K562 (cell line): ENCODE results near the gene DAB1. TPM values are rescaled to one million over a fixed set of nuclear protein-coding genes. Genes with fewer than 3 reads are reported as not detected.

ENCODE experiments used
- ATAC-seq: fragments of 200-7000 bp; cut with Tn5 transposase; 3 replicates; pipeline ENCODE4 v1.9.1; 2020; ENCODE audit warnings: moderate library complexity
- BruUV-seq: library from RNA; stranded (reverse); fragments of 400-500 nt; replicated peaks from 2 replicates; lab custom pipeline; 2021; lab: Mats Ljungman, UMichigan
- CTCF ChIA-PET: fragments of 300-600 bp; formaldehyde crosslinking; extraction: SDS; loops from one replicate; lab custom pipeline; 2021; ENCODE audit warnings: low intra/inter-chr PET ratio; lab: Yijun Ruan, JAX
- POLR2A ChIA-PET: fragments of 300-600, 350-650 bp; sonication (Branson Sonifier 250); formaldehyde crosslinking; extraction: SDS; loops from one replicate; lab custom pipeline; 2021; ENCODE audit warnings: antibody characterized with exemption, inconsistent platforms; lab: Yijun Ruan, JAX
- DNase-seq, 4 experiments: peaks; one replicate each; pipeline versions ENCODE4 v3.0.0 to v3.0.0-alpha.2; 2011 to 2018; ENCODE audit warnings: low spot score in 3 of 4, mixed read lengths in 3 of 4; ENCODE audit errors: extremely low read depth in 1 of 4
- FAIRE-seq: peaks from 2 replicates; lab custom pipeline; 2011; peaks lifted over from hg19 to GRCh38; lab: Jason Lieb, UNC
- H2AFZ ChIP-seq: 2 replicates; pipeline ENCODE4 v1.6.0; 2011; ENCODE audit warnings: low read depth, low read length, control low read depth, inconsistent platforms
- H3K27ac ChIP-seq: fragments of 200-600 bp; 3 replicates; pipeline ENCODE4 v1.8.0; 2011; ENCODE audit warnings: low read depth, mild to moderate bottlenecking, control low read depth, inconsistent platforms, low read length, moderate library complexity, mixed read lengths; ENCODE audit errors: extremely low read depth
- H3K27me3 ChIP-seq, 2 experiments: fragments of 300-600 bp in 1 of 2; 2 replicates in 1 of 2; 3 replicates in 1 of 2; pipeline versions ENCODE4 v1.6.0 to v1.8.0; 2011; ENCODE audit warnings: inconsistent platforms in 2 of 2, low read length in 2 of 2, mild to moderate bottlenecking in 1 of 2, mixed read lengths in 1 of 2, moderate library complexity in 1 of 2; ENCODE audit not compliant: control insufficient read depth in 2 of 2, insufficient read depth in 2 of 2
- H3K36me3 ChIP-seq: fragments of 300-600 bp; 3 replicates; pipeline ENCODE4 v1.8.0; 2011; ENCODE audit warnings: mild to moderate bottlenecking, low read length, inconsistent platforms; ENCODE audit not compliant: control insufficient read depth, insufficient read depth
- H3K4me1 ChIP-seq, 2 experiments: fragments of 200-600 bp in 1 of 2; replicated peaks in 1 of 2; 2 replicates in 1 of 2; 3 replicates in 1 of 2; pipeline versions ENCODE4 v1.5.1 to v1.8.0; 2011; ENCODE audit warnings: inconsistent platforms in 2 of 2, low read length in 2 of 2, mild to moderate bottlenecking in 1 of 2, mixed read lengths in 1 of 2, moderate library complexity in 1 of 2; ENCODE audit not compliant: control insufficient read depth in 2 of 2, insufficient read depth in 2 of 2
- H3K4me2 ChIP-seq: 2 replicates; pipeline ENCODE4 v1.6.1; 2011; ENCODE audit warnings: low read length, control low read depth, inconsistent platforms, mixed read lengths; ENCODE audit not compliant: insufficient read depth
- H3K4me3 ChIP-seq: fragments of 200-600 bp; sonication (generic), shearing (Covaris generic); 2 replicates; pipeline ENCODE4 v1.5.1; 2016; ENCODE audit warnings: control low read depth, inconsistent platforms
- H3K79me2 ChIP-seq: fragments of 200-600 bp; 3 replicates; pipeline ENCODE4 v1.8.0; 2011; ENCODE audit warnings: low read length, inconsistent platforms; ENCODE audit not compliant: control insufficient read depth, insufficient read depth
- H3K9ac ChIP-seq, 2 experiments: 2 replicates each; pipeline versions ENCODE4 v1.6.0 to v1.6.1; 2011; ENCODE audit warnings: low read depth in 2 of 2, low read length in 2 of 2, control low read depth in 1 of 2, inconsistent platforms in 1 of 2, mild to moderate bottlenecking in 1 of 2, mixed read lengths in 1 of 2; ENCODE audit not compliant: insufficient read depth in 1 of 2
- H3K9me1 ChIP-seq: one replicate; pipeline ENCODE4 v1.6.0; 2011; ENCODE audit warnings: inconsistent platforms, mild to moderate bottlenecking, low read length, moderate library complexity; ENCODE audit not compliant: control insufficient read depth, insufficient read depth
- H3K9me3 ChIP-seq: replicated peaks from 2 replicates; pipeline ENCODE4 v1.5.1; 2011; ENCODE audit warnings: low read depth, low read length, inconsistent platforms; ENCODE audit not compliant: control insufficient read depth, insufficient read depth
- H4K20me1 ChIP-seq: replicated peaks from 2 replicates; pipeline ENCODE4 v1.6.1; 2011; ENCODE audit warnings: low read length, inconsistent platforms, mixed read lengths; ENCODE audit not compliant: control insufficient read depth, insufficient read depth
- CCNT2 ChIP-seq: IDR thresholded peaks from 2 replicates; pipeline ENCODE4 v1.6.1; 2011; ENCODE audit warnings: borderline replicate concordance, low read depth, mild to moderate bottlenecking, moderate library complexity, mixed read lengths, low read length; ENCODE audit not compliant: insufficient read length; ENCODE audit errors: extremely low read depth
- MCM3 ChIP-seq: fragments of 450-650 bp; IDR thresholded peaks from 2 replicates; pipeline ENCODE4 v1.6.1; 2016
- SNIP1 ChIP-seq: fragments of 450-650 bp; IDR thresholded peaks from 2 replicates; pipeline ENCODE4 v1.7.1; 2017; ENCODE audit warnings: low read depth, mild to moderate bottlenecking
- XRCC4 ChIP-seq: IDR thresholded peaks from one replicate; pipeline ENCODE4 v1.6.1; 2011; ENCODE audit not compliant: insufficient read depth, insufficient read length; ENCODE audit errors: extremely low read depth
- ZNF146 ChIP-seq: IDR thresholded peaks from one replicate; pipeline ENCODE4 v1.6.1; 2018; ENCODE audit warnings: missing compliant biosample characterization; ENCODE audit not compliant: unreplicated experiment
- WGBS: fragments of 100-300 bp; shearing (Covaris generic); methylation state at CpG from one replicate; pipeline ENCODE4 v1.1.6; 2016; ENCODE audit warnings: low coverage, mixed read lengths; ENCODE audit not compliant: insufficient coverage; ENCODE audit errors: missing lambda C conversion rate; 5-methylcytosine and 5-hydroxymethylcytosine counted together
- in situ Hi-C: fragments of 300-500 bp; cut with MboI; formaldehyde crosslinking; loops from 4 replicates; pipeline ENCODE4 v1.15.0; 2018; ENCODE audit warnings: inconsistent platforms, mixed read lengths
- intact Hi-C: fragments of 100-400 bp; cut with micrococcal nuclease; formaldehyde crosslinking; loops from 2 replicates; pipeline ENCODE4 v1.14.2; 2022
- polyA plus RNA-seq, 8 experiments: library from polyadenylated mRNA; depleted of rRNA in 4 of 8; stranded (reverse) in 5 of 8; unstranded in 3 of 8; fragments of >200 nt; fragmentation: Nextera tagmentation in 2 of 8; fragmentation: Illumina TruSeq in 1 of 8; extraction: Ambion mirVana in 2 of 8; extraction: Trizol in 1 of 8; gene quantifications; 2 replicates each; pipeline versions ENCODE4 v1.2.1 to v1.2.3, GENCODE V29; 2011 to 2014; ENCODE audit warnings: inconsistent platforms in 1 of 8, missing spikeins in 1 of 8
- total RNA-seq, 7 experiments: library from RNA; depleted of rRNA in 6 of 7; stranded (reverse); fragments of >200 nt in 6 of 7; fragmentation: Illumina TruSeq in 2 of 7; extraction: Trizol in 2 of 7; gene quantifications; 2 replicates each; pipeline versions ENCODE4 v1.2.1 to v1.2.3, GENCODE V29; 2011 to 2021; ENCODE audit warnings: low replicate concordance in 1 of 7
- TF ChIP-seq, protein P1 (sequence below): fragments of 250-450 bp; sonication (Bioruptor Pico); IDR thresholded peaks from 2 replicates; pipeline ENCODE4 v1.9.0; 2021; ENCODE audit warnings: mild to moderate bottlenecking, inconsistent platforms
- TF ChIP-seq, protein P2 (sequence below): sonication (generic); formaldehyde crosslinking; IDR thresholded peaks from 2 replicates; pipeline ENCODE4 v1.8.0; 2022; ENCODE audit warnings: missing genetic modification reagents, mild to moderate bottlenecking, borderline replicate concordance
- TF ChIP-seq, protein P3 (sequence below): fragments of 250-450 bp; sonication (Bioruptor Pico); IDR thresholded peaks from 2 replicates; pipeline ENCODE4 v1.4.0; 2020
- TF ChIP-seq, protein P4 (sequence below): fragments of 250-450 bp; sonication (Bioruptor Pico); IDR thresholded peaks from 2 replicates; pipeline ENCODE4 v1.4.0; 2020; ENCODE audit warnings: mild to moderate bottlenecking, moderate library complexity

Gene DAB1
- total and polyA plus RNA-seq, 9 of the 15 experiments (the other 6 are each of a cell fraction or from before 2014, with no cell fraction given), result not detected

DNA sequence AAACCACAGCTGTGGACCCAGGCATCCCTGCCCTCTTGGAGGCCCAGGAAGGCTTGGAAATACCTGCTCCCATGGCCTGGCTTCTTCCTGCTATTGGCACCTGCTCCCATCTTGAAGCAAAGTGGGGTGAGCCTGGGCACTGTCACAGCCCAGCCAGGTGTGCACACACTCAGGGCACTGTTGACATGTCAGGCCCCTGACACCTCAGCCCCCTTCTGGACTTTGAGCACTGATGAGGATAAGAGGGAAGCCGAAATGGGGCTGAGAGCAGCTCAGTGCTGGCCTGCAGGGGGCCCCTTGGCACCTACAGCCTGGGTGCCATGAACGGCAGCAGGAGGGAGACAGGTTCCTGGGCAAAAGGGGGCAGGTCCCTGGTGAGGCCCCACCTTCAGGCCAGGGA is 55.9 kb downstream of the DAB1 start:
- POLR2A ChIA-PET, result no interaction called here

More for the DNA sequence above, 55.9 kb downstream of the DAB1 start:
- Histone ChIP-seq H3K4me1 (no peaks in the 10 kb centered on the region), H4K20me1 (no peaks in the 10 kb centered on the region), H3K79me2 (no peaks in the 10 kb centered on the region), H3K27ac (no peak overlapping the region), H3K9me3 (no peaks in the 10 kb centered on the region), H3K9ac (no peak overlapping the region), H3K36me3 (no peaks in the 10 kb centered on the region), H2AFZ (no peak overlapping the region)
- BruUV-seq, result no TSS peak
- ATAC-seq, result no peak
- no peak for FAIRE-seq
- DNase-seq, result no peak
- in situ Hi-C loops, result no loop called here
- CTCF ChIA-PET, result no interaction called here
- intact Hi-C loops, result no loop called here
- TF ChIP-seq ZNF146 (CRISPR knock-in tag), result no peak
- TF ChIP-seq CCNT2, result no peak
- no peak for TF ChIP-seq MCM3
- TF ChIP-seq, protein P1, sequence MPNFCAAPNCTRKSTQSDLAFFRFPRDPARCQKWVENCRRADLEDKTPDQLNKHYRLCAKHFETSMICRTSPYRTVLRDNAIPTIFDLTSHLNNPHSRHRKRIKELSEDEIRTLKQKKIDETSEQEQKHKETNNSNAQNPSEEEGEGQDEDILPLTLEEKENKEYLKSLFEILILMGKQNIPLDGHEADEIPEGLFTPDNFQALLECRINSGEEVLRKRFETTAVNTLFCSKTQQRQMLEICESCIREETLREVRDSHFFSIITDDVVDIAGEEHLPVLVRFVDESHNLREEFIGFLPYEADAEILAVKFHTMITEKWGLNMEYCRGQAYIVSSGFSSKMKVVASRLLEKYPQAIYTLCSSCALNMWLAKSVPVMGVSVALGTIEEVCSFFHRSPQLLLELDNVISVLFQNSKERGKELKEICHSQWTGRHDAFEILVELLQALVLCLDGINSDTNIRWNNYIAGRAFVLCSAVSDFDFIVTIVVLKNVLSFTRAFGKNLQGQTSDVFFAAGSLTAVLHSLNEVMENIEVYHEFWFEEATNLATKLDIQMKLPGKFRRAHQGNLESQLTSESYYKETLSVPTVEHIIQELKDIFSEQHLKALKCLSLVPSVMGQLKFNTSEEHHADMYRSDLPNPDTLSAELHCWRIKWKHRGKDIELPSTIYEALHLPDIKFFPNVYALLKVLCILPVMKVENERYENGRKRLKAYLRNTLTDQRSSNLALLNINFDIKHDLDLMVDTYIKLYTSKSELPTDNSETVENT (CRISPR knock-in tag), result no peak
- TF ChIP-seq SNIP1, result no peak
- TF ChIP-seq, protein P2, sequence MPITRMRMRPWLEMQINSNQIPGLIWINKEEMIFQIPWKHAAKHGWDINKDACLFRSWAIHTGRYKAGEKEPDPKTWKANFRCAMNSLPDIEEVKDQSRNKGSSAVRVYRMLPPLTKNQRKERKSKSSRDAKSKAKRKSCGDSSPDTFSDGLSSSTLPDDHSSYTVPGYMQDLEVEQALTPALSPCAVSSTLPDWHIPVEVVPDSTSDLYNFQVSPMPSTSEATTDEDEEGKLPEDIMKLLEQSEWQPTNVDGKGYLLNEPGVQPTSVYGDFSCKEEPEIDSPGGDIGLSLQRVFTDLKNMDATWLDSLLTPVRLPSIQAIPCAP (CRISPR knock-in tag), result no peak
- TF ChIP-seq, protein P3, sequence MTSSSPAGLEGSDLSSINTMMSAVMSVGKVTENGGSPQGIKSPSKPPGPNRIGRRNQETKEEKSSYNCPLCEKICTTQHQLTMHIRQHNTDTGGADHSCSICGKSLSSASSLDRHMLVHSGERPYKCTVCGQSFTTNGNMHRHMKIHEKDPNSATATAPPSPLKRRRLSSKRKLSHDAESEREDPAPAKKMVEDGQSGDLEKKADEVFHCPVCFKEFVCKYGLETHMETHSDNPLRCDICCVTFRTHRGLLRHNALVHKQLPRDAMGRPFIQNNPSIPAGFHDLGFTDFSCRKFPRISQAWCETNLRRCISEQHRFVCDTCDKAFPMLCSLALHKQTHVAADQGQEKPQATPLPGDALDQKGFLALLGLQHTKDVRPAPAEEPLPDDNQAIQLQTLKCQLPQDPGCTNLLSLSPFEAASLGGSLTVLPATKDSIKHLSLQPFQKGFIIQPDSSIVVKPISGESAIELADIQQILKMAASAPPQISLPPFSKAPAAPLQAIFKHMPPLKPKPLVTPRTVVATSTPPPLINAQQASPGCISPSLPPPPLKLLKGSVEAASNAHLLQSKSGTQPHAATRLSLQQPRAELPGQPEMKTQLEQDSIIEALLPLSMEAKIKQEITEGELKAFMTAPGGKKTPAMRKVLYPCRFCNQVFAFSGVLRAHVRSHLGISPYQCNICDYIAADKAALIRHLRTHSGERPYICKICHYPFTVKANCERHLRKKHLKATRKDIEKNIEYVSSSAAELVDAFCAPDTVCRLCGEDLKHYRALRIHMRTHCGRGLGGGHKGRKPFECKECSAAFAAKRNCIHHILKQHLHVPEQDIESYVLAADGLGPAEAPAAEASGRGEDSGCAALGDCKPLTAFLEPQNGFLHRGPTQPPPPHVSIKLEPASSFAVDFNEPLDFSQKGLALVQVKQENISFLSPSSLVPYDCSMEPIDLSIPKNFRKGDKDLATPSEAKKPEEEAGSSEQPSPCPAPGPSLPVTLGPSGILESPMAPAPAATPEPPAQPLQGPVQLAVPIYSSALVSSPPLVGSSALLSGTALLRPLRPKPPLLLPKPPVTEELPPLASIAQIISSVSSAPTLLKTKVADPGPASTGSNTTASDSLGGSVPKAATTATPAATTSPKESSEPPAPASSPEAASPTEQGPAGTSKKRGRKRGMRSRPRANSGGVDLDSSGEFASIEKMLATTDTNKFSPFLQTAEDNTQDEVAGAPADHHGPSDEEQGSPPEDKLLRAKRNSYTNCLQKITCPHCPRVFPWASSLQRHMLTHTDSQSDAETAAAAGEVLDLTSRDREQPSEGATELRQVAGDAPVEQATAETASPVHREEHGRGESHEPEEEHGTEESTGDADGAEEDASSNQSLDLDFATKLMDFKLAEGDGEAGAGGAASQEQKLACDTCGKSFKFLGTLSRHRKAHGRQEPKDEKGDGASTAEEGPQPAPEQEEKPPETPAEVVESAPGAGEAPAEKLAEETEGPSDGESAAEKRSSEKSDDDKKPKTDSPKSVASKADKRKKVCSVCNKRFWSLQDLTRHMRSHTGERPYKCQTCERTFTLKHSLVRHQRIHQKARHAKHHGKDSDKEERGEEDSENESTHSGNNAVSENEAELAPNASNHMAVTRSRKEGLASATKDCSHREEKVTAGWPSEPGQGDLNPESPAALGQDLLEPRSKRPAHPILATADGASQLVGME, result no peak
- TF ChIP-seq, protein P4, sequence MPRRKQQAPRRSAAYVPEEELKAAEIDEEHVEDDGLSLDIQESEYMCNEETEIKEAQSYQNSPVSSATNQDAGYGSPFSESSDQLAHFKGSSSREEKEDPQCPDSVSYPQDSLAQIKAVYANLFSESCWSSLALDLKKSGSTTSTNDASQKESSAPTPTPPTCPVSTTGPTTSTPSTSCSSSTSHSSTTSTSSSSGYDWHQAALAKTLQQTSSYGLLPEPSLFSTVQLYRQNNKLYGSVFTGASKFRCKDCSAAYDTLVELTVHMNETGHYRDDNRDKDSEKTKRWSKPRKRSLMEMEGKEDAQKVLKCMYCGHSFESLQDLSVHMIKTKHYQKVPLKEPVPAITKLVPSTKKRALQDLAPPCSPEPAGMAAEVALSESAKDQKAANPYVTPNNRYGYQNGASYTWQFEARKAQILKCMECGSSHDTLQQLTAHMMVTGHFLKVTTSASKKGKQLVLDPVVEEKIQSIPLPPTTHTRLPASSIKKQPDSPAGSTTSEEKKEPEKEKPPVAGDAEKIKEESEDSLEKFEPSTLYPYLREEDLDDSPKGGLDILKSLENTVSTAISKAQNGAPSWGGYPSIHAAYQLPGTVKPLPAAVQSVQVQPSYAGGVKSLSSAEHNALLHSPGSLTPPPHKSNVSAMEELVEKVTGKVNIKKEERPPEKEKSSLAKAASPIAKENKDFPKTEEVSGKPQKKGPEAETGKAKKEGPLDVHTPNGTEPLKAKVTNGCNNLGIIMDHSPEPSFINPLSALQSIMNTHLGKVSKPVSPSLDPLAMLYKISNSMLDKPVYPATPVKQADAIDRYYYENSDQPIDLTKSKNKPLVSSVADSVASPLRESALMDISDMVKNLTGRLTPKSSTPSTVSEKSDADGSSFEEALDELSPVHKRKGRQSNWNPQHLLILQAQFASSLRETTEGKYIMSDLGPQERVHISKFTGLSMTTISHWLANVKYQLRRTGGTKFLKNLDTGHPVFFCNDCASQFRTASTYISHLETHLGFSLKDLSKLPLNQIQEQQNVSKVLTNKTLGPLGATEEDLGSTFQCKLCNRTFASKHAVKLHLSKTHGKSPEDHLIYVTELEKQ (CRISPR knock-in tag), result no peak
- no peak for TF ChIP-seq XRCC4
- TF ChIP-seq, all 486 proteins: peak for 0
- Histone ChIP-seq H3K9me1 (no peaks in the 10 kb centered on the region), H3K4me3 (no peak overlapping the region), H3K27me3 (no peaks in the 10 kb centered on the region), H3K4me2 (no peak overlapping the region)
- 0% methylated on average over 2 of the region's 2 CpGs for WGBS
